HG03095 (cell line): ENCODE measurements around the gene BICC1.

ENCODE experiments used
- ATAC-seq: cut with Tn5 transposase; IDR thresholded peaks from one replicate; pipeline ENCODE4 v1.9.1; 2021; ENCODE audit warnings: moderate library complexity; ENCODE audit not compliant: unreplicated experiment

The BICC1 gene

DNA sequence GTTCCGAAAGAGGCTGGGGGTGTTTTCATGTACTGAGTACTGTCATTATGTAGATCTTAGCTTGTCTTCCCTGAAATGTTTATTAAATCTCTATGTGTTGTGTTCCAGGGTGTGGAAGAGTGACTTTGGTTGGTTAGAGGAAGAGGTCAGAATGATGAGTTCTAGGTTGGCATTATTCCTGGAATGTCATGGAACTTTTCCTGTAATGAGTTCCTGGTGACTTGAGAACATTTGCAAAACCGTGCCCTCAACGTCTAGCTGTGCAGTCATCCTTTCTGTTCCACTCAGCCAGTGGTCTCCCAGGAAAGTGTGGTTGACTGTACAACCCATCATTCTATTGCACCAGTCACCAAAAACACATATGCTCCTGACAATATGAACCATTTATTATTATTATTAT lies 129.6 kb downstream of the BICC1 start:
- no peak for ATAC-seq

DNA sequence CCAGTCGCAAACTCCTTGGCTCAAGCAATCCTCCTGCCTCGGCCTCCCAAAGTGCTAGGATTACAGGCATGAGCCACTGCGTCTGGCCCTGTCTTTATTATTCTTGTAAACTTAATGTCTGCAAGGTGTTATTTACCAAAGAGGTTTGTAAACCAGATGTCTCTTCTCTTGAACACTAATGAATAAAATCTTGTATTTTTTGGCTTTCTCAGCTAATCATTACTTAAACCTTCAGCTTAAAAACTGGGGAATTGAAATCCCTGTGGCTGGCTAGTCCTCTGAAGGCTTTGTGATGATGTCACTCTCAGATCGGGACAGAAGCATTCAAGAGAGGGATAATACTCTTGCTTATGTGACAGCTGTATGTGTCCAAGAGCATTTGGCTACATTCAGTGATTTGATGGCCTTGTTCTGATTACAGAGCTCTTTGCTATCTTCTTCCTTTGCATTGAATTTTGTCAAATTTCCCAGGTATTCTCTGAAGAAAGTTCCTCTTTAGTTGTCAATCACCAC lies 130.3 kb downstream of the BICC1 start:
- no peak for ATAC-seq

DNA sequence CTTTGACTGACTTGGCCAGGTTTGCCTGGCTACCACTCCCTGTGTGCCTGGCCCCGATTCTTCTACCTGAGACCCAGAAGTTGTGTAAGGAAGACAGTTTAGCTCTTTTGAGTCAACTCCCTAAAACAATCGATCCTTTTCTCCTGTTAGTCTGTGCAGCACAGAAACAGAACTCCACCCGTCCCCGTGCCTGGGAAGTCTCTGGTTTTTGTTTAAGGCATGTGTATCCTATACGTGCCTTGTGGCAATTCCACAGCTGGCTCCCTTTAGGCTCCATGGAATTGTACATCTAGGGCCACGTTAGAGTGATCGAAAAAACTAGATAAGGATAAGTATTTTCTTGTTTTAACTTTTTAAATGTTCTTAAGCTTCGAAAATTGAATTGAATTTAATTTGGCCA lies 131.6 kb downstream of the BICC1 start:
- ATAC-seq = no peak

DNA sequence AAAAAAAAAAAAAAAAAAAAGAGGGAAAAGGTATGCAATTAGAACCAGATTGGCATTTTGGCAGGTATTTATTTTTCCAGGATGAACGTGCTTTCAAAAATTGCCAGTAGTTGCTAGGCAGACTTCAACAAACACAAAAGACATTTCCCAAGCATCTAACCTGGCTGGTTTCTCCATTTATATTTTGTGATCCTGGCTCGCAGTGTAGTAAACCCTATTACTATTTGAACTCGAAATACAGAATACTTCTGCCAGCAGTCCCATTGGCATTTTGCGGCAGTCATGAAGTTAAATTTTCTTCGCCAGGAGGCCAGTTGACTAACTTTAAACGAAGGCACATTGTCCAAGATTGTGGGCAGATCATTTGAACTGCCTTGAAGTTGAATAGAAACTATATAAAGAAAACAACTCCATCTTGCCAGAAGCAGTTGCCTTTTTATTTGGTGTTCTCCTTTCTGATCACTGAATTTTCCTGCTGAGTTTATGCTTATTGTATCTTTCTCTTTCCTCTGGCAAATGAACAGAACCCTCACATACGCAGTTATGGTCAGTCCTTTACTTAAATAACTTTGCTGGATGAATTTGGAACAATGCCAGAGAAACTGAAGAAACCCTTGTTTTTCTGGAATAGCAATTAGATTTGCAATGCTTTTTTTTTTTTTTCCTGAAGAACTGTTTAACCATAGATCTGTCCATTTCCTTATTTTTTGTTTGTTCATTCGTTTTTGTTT lies 132.9 kb downstream of the BICC1 start:
- ATAC-seq = no peak

DNA sequence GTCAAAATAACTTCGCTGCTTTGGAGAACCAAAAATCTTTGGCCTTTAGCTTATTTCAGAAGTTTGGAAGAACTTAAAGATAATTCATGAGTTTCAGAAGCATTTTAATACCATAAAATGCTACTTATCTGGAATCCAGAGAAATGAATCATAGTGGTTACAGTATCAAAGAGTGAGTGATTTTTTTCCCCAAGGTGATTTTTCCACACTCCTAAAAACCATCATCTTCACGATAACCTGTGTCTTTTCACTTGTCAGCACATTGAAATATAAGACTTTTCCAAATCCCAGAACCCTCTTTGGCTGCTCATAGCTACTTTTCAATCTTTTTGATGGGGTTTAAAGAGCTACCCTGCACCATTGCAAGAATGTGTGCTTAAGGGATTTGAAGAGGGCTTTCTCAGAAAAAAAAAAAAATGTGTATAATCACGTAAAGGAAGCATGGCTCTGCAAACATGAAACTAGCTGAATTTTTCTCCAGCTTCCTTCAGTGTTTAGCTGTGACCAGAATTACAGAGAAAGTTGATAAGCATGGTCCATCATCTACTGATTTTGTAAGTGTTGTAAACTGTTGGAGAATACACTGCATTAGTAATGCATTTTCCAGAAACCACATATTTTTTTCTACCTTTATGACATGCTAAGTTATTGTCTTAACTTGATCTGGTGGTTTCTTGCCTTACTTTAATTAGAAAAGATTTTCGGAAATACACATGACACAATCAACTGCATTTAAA lies 134.9 kb downstream of the BICC1 start:
- ATAC-seq = no peak

DNA sequence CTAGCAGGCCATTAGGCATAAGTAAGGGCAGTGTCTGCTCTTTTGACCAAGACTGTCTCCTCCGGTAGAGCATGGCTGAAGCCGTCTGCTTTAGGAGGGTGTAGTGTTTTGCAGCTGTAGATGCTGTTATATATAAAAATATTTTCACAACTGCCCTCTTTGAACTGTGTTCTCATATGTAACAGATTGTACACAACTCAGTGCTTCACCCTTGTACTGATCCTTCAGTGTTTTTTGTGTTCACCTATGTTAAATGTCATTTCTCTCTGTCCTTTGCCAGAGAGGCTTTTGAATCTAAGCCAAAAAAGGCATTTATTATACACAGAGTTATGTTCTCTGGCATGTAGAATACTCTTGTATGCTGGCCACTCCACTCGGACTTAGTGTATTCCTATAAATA lies 135.5 kb downstream of the BICC1 start:
- no peak for ATAC-seq

DNA sequence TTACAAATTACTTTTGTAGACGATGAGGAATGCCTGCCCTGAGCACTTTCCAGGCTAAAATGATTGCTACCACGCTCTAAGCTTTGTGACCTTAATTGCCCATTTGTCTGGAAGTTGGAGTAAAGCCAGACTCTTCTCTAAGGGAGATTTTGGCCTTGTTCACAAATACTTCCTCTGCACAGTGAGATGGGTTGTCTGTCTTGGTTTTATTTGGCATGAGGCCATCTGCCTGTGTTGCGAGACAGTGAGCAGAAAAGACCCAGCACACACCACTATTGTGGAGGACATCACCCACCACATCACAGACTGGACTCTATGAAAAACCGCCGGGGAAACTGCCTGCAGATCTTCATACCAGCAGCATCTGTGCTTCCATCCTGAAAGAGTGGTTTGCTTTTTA lies 138.4 kb downstream of the BICC1 start:
- ATAC-seq = no peak

DNA sequence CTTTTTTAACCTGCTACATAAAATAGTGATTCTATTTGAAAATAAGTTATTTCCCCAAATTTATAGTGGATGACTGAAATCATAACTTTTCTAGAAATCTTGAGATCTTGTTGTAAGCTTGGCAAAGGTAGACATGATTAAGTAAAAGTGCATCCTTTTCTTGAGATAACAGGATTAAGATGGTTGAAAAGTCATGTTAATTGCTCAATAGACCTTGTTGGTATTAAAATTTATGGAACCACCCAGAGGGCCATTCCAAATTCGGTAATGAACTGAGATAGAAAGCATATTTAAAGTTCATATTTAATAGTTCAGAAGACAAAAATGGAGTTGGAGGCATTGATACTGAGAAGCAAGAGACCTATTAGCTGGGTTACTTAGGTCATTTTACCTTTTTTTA lies 139.1 kb downstream of the BICC1 start:
- ATAC-seq = no peak

DNA sequence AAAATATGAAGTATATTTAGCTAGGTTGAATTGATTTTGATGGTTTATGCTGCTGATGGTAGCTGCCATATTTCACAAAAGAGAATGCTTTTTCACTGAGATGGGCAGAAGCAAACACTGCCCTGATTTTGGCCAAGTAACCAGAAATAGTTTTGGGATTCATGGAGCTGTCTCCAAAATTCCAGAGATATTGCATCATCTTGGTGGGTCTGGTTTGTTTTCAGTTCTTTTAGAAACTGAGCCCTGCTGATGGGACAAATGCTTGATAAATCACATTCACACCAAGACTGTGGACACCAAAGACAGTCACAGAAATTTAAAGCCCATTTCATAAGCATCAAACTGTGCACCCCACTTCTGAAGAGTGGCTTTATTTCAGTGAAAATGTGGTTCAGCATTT lies 140.5 kb downstream of the BICC1 start:
- ATAC-seq = no peak

DNA sequence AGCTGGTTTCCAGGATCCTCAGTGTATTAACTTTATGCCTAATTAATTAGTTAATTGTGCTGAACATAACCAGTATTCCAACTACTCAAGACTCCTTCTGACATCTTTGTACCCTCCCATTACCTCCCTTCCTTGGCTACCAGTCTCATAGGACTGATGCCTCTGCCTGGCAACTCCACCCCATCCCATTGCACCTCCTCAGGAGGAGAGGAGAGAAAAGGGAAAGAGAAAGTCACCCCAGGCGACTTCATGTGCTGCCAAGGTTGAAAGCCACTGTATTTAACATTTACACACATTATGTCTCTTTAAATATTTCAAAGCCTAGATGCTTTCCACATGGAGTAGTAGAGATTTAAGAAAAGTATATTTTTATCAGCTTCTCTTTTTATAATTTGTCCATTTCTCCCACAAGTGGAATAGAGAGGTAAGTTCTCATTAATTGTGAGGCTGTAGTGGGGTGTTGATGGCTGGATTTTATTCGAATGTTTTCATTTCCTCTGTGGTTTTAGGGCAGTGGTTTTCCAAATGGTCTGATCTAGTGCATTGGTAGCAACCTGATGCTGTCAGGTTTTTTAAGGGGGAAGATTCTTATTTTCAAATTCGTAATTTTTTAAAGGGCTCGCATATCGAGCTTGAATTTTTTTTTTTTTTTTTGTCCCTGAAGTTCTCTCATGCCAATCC lies 148.0 kb downstream of the BICC1 start:
- no peak for ATAC-seq

DNA sequence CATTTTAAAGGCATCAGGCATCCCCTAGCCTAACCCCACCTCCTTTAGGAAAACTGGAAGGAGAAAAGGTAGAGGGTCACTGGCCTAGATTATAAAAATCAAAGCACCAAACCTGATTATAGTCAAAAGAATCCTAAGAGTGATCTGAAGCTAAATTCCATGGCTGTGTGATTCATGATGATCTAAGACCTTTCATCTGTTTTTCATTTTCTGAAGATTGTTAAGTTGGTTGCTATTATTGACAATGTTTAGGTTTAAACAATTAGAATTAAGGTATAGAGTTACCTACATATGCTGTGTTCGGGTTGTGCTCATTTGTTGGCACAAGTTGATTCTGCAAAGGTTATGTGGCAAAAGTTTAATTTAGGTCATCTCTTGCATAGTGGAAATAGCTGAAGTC lies 148.7 kb downstream of the BICC1 start:
- ATAC-seq = no peak

DNA sequence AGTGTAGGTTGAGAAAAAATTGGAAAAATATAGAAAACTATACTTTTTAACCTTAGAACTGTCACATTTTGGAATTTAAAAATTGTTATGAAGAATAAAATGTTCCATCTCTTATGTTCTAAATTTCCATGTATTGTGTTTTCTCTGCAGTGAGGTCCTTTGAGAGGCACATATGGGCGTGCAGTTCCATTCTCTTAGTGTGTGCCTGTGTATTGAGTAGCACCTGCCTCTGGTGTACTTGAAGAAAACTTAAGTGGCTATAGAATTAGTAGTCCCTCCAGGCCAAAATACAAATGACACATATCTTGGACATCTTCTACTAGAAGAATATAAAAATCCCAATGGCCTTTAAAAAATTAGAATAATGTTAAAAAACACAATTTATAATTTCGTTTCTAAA lies 149.2 kb downstream of the BICC1 start:
- ATAC-seq = no peak

DNA sequence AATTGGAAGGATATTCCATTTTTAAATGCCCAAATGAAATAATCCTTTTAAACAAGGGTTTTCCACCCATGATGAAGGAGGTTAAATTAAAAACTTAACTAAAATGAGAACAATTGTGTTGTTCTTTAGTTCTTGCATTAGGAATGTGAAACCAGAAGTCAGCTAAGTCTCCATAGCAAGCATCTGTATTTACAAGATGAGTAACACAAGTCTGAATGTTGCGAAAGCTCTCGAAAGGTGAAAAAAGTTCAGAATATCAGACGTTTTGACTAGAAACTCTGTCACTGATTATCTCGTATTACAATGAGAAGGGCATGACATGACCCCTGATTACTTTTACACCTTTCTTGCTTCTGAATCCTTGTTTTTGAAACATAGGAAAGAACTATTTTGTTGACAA lies 149.6 kb downstream of the BICC1 start:
- no peak for ATAC-seq

DNA sequence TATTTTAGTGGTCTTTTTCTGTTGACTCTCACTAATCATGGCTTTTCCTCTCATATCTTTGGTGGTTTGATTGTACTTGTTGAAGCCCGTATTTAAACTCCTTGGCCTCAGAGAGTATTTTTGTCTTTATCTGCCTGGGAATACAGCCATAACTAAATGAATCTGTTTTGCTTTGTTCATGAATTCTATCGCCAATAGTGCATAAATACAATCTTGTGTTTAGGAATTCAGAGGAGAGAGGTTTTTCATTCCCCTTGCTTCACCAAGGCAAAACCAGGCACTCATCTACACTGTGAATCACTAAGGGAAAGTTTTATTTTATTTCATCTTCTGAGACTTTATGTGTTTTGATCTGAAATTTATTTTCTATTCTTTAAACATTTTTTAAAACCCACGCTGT lies 152.7 kb downstream of the BICC1 start:
- ATAC-seq = no peak

DNA sequence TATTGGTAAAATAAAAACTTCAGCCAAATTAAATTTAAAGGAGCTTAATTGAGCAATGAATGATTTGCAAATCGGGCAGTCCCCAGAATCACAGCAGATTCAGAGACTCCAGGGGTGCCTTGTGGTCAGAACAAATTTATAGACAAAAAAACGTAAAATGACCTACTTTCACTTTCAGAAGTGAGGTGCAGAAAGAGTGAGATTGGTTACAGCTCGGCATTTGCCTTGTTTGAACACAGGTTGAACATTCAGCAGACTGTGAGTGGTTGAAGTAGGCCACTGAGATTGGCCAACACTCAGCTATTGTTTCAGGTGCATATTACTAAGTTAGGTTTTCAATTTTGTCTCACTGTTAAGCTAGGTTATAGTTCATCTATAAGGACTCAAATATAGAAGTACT lies 153.4 kb downstream of the BICC1 start:
- ATAC-seq = no peak

DNA sequence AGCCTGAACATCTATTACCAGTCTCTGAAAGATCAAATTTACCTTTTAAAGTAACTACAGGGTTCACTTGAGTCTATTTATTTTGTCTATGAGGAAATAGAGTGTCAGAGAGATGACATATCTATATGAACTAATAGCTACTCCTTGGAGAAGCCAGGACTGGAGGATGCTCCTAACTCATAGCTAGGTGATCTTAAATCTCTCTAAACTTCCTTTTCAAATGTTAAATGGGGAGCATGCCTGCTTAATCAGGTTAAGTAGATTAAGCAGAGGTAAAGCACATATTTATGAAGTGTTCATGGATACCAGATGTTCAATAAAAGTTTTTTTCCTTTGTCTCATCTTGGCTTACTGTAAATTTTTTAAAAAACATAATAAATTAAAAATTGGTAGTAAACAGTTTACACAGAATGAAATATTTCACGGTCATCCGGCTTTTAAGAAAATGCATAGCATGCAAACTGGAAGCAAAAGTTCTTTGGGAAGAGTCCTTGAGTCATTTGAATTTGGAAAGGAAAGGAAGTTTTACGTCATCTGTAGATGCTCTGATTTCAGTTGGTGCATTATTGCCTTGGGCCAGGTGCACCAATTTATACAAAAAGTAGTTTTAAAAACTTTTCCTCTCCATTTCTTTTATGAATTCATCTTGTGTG lies 155.1 kb downstream of the BICC1 start:
- no peak for ATAC-seq

DNA sequence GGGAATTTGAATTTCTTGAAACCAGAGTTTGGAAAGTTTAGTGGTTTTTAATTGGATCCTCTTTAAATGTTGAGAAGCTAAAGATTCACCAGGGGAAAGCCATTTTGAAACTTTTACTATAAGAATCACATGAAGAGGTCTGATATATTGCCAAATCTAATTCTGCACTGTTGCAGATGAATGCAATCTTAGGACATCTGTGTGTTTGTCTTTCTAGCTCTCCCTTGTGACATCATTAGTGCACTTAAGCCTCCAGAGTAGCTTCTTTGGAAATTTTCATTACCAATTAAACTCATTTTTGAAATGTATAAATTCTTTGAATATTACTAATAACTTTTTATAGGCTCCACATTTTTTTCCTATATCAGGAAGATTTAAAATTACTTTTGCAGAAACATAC lies 160.2 kb downstream of the BICC1 start:
- no peak for ATAC-seq

DNA sequence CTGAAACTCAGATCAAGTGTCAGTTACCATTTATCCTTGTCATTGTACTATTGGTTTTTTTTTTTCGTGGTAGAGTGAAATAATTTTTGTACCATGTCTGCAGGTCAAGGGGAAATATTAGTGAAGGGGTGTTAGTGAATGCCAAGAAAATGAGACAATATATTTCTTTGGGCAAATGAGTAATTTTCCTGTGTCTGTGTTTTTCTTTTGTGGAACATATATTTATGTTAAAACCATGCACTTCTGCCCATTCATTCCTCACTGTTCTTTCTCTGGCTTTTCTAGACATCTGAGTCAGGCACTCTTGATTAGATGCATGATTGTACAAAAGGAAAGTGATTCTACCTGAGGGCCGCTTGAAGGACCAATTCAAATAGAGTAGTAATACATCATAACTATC lies 161.6 kb downstream of the BICC1 start:
- no peak for ATAC-seq

DNA sequence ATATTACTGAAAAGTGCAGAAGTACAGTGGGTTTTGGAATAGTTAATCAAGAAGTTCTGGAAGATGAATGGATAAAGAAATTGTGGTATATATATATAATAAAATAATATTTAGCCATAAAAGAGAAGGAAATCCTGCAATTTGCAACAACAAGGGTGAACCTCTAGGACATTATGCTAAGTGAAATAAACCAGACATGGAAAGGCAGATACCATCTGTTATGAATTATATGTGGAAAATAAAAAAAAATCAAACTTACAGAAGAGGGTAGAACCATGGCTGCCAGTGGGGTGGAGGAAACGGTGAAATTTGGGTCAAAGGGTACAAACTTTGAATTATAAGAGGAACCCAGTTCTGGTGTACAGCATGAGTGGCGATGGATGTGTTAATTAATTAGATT lies 162.6 kb downstream of the BICC1 start:
- ATAC-seq = no peak

DNA sequence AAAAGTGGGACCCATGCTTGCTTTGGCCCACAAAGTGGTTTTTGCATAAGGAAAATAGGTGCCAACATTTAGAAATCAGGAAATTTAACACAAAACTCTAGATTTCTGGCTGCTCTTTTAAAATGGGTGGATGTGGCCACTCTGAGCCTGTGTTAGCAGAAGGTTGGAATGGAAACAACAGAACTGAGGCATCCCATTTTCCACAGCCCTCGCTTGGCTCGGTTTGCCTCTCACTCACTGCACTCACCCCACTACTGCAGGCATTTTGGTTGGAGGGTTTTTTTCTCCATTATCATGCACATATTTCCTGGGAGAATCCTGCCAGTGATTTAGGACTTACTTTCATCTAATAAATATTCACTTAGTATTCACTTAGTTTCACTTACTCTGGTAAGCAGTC lies 178.9 kb downstream of the BICC1 start:
- no peak for ATAC-seq

DNA sequence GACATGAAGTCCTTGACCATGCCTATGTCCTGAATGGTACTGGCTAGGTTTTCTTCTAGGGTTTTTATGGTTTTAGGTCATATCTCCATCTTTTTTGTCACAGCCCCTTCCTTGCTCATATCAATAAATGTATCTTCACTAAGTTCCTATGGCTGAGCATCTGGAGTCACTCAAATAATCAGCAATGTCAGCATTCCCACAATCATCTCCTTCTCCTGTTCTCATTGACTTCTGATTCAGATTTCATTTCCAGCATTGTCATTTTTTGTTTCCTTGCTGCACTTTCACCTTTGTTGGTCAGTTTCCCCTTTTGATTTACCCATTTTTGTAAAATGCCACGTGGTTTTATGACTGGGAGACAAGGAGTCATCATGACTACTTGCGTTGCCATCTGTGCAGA lies 181.2 kb downstream of the BICC1 start:
- no peak for ATAC-seq

DNA sequence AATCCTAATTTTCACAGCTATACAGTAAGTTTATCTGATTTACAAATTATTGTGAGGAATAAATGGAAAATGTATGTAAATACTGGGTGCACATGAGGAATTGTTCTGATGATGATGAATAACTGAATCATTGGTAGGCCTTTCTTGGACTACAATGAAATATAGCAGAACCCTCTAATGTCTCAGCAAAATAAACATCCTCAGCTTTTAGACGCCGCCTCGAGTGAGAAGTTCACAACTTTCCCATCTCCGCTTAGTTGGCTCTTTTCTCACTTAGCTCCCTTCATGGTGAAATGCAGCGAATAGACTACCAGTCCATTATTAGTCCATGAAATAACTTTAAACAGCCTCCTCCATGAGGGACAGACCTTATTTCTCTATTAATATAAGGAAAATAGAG lies 182.3 kb downstream of the BICC1 start:
- no peak for ATAC-seq
